Activated T-cell treated with anti-CD3 and anti-CD28 coated beads, Interleukin-2, amount 50 U/mL, for 24 hours (primary cell): ENCODE measurements around the gene ZNF581.

ENCODE experiments used
- DNase-seq: peaks from one replicate; pipeline ENCODE4 v3.0.0-alpha.2; 2020
- H3K27ac Mint-ChIP-seq: 2 replicates; pipeline ENCODE4 v1.8.0; 2020; ENCODE audit warnings: mild to moderate bottlenecking, mixed read lengths
- H3K27me3 Mint-ChIP-seq: 2 replicates; pipeline ENCODE4 v1.8.0; 2020; ENCODE audit warnings: mixed read lengths
- H3K36me3 Mint-ChIP-seq: 2 replicates; pipeline ENCODE4 v1.8.0; 2020; ENCODE audit warnings: low read depth, mixed read lengths
- H3K4me1 Mint-ChIP-seq: 2 replicates; pipeline ENCODE4 v1.8.0; 2020; ENCODE audit warnings: low read depth, mixed read lengths
- H3K4me3 Mint-ChIP-seq: 2 replicates; pipeline ENCODE4 v1.8.0; 2020; ENCODE audit warnings: mild to moderate bottlenecking, moderate library complexity, mixed read lengths
- H3K9me3 Mint-ChIP-seq: 2 replicates; pipeline ENCODE4 v1.8.0; 2020; ENCODE audit warnings: mixed read lengths

Gene ZNF581

GRCh38 chr19:55678121-55678671 lies 34.7 kb downstream of the ZNF581 start:
- H3K36me3 Mint-ChIP-seq: peaks cover 83% of the 10 kb centered on the region
- H3K4me1 Mint-ChIP-seq: peaks cover 66% of the 10 kb centered on the region
- H3K27ac Mint-ChIP-seq: peak overlapping the region; percentile 83
- DNase-seq: no peak
- H3K27me3 Mint-ChIP-seq: no peaks in the 10 kb centered on the region
- H3K4me3 Mint-ChIP-seq: no peak overlapping the region
- H3K9me3 Mint-ChIP-seq: no peaks in the 10 kb centered on the region

GRCh38 chr19:55679343-55680257 lies 36.2 kb downstream of the ZNF581 start:
- Mint-ChIP-seq H3K9me3 (no peaks in the 10 kb centered on the region), H3K4me1 (peaks cover 60% of the 10 kb centered on the region), H3K27ac (peak overlapping the region; percentile 83), H3K36me3 (peaks cover 86% of the 10 kb centered on the region), H3K4me3 (no peak overlapping the region), H3K27me3 (no peaks in the 10 kb centered on the region)
- no peak for DNase-seq

GRCh38 chr19:55680339-55681130 lies 37.1 kb downstream of the ZNF581 start:
- Mint-ChIP-seq H3K4me3 (no peak overlapping the region), H3K36me3 (peaks cover 92% of the 10 kb centered on the region), H3K9me3 (no peaks in the 10 kb centered on the region), H3K4me1 (peaks cover 61% of the 10 kb centered on the region), H3K27ac (peak overlapping the region; percentile 83), H3K27me3 (no peaks in the 10 kb centered on the region)
- no peak for DNase-seq

- no peak overlapping the region for H3K27ac Mint-ChIP-seq
- peaks cover 61% of the 10 kb centered on the region for H3K4me1 Mint-ChIP-seq
- no peak for DNase-seq
- H3K36me3 Mint-ChIP-seq: peaks cover 94% of the 10 kb centered on the region
- no peak overlapping the region for H3K4me3 Mint-ChIP-seq
- H3K9me3 Mint-ChIP-seq: no peaks in the 10 kb centered on the region
- H3K27me3 Mint-ChIP-seq: no peaks in the 10 kb centered on the region
These were observed 38.0 kb downstream of the ZNF581 start for GRCh38 chr19:55681131-55682092.

- peaks cover 86% of the 10 kb centered on the region for H3K36me3 Mint-ChIP-seq
- H3K4me1 Mint-ChIP-seq: peaks cover 40% of the 10 kb centered on the region
- H3K27ac Mint-ChIP-seq: peak overlapping the region; percentile 30
- no peak for DNase-seq
- H3K9me3 Mint-ChIP-seq: no peaks in the 10 kb centered on the region
- H3K4me3 Mint-ChIP-seq: no peak overlapping the region
- no peaks in the 10 kb centered on the region for H3K27me3 Mint-ChIP-seq
These were observed 40.2 kb downstream of the ZNF581 start for GRCh38 chr19:55683449-55684261.

- DNase-seq: no peak
- Mint-ChIP-seq H3K36me3 (peaks cover 85% of the 10 kb centered on the region), H3K27me3 (no peaks in the 10 kb centered on the region), H3K4me1 (peaks cover 25% of the 10 kb centered on the region), H3K9me3 (no peaks in the 10 kb centered on the region), H3K27ac (no peak overlapping the region), H3K4me3 (no peak overlapping the region)
These were observed 41.7 kb downstream of the ZNF581 start for GRCh38 chr19:55684946-55685681.

- no peaks in the 10 kb centered on the region for H3K9me3 Mint-ChIP-seq
- H3K4me3 Mint-ChIP-seq: no peak overlapping the region
- H3K27me3 Mint-ChIP-seq: no peaks in the 10 kb centered on the region
- peaks cover 18% of the 10 kb centered on the region for H3K4me1 Mint-ChIP-seq
- peaks cover 85% of the 10 kb centered on the region for H3K36me3 Mint-ChIP-seq
- DNase-seq: no peak
- peak overlapping the region; percentile 59 for H3K27ac Mint-ChIP-seq
These were observed 42.3 kb downstream of the ZNF581 start for GRCh38 chr19:55685776-55686175.

GRCh38 chr19:55686311-55687050 lies 43.0 kb downstream of the ZNF581 start:
- no peaks in the 10 kb centered on the region for H3K27me3 Mint-ChIP-seq
- H3K9me3 Mint-ChIP-seq: no peaks in the 10 kb centered on the region
- peaks cover 83% of the 10 kb centered on the region for H3K36me3 Mint-ChIP-seq
- H3K4me3 Mint-ChIP-seq: no peak overlapping the region
- peaks cover 15% of the 10 kb centered on the region for H3K4me1 Mint-ChIP-seq
- no peak for DNase-seq
- peak overlapping the region; percentile 59 for H3K27ac Mint-ChIP-seq

- no peak for DNase-seq
- H3K4me1 Mint-ChIP-seq: peaks cover 15% of the 10 kb centered on the region
- H3K36me3 Mint-ChIP-seq: peaks cover 77% of the 10 kb centered on the region
- H3K9me3 Mint-ChIP-seq: no peaks in the 10 kb centered on the region
- H3K4me3 Mint-ChIP-seq: no peak overlapping the region
- H3K27ac Mint-ChIP-seq: peak overlapping the region; percentile 44
- H3K27me3 Mint-ChIP-seq: no peaks in the 10 kb centered on the region
These were observed 44.1 kb downstream of the ZNF581 start for GRCh38 chr19:55687281-55688201.

- Mint-ChIP-seq H3K36me3 (peaks cover 80% of the 10 kb centered on the region), H3K9me3 (no peaks in the 10 kb centered on the region), H3K4me1 (peaks cover 13% of the 10 kb centered on the region), H3K27me3 (no peaks in the 10 kb centered on the region), H3K27ac (peak overlapping the region; percentile 44), H3K4me3 (no peak overlapping the region)
- no peak for DNase-seq
These were observed 45.2 kb downstream of the ZNF581 start for GRCh38 chr19:55688422-55689218.
